NCI-H748 treated with DMSO at 0.1 percent for 48 hours (cell line): ENCODE measurements around the gene DNLZ.

Source experiments
- DNase-seq: peaks from one replicate; lab custom pipeline; 2025; lab: John Stamatoyannopoulos, UW

DNLZ gene

GRCh38 chr9:136375096-136375495 lies 11.6 kb upstream of the DNLZ start:
- no peak for DNase-seq

GRCh38 chr9:136374183-136374575 lies 10.6 kb upstream of the DNLZ start:
- DNase-seq, result no peak

- DNase-seq, result no peak
These were observed 10.0 kb upstream of the DNLZ start, which contains the start of gene CARD9 for GRCh38 chr9:136373300-136374182. CARD9 (minus strand) TSS chr9:136373669; CDS start chr9:136372078, 1,591 bp downstream.

- no peak for DNase-seq
These were observed 9.2 kb upstream of the DNLZ start for GRCh38 chr9:136372561-136373299.

GRCh38 chr9:136372006-136372405 lies 8.5 kb upstream of the DNLZ start:
- DNase-seq, result no peak

GRCh38 chr9:136371533-136371880 lies 8.0 kb upstream of the DNLZ start:
- DNase-seq, result no peak

GRCh38 chr9:136370687-136371532 lies 7.4 kb upstream of the DNLZ start:
- no peak for DNase-seq

- DNase-seq, result no peak
These were observed 6.5 kb upstream of the DNLZ start for GRCh38 chr9:136370037-136370436.

GRCh38 chr9:136368190-136368589 lies 4.6 kb upstream of the DNLZ start:
- DNase-seq, result no peak

- no peak for DNase-seq
These were observed 4.0 kb upstream of the DNLZ start for GRCh38 chr9:136367296-136368145.

GRCh38 chr9:136366826-136367225 lies 3.3 kb upstream of the DNLZ start:
- no peak for DNase-seq

GRCh38 chr9:136365775-136366222 lies 2.3 kb upstream of the DNLZ start:
- no peak for DNase-seq

GRCh38 chr9:136364942-136365774 lies 1.6 kb upstream of the DNLZ start:
- no peak for DNase-seq

GRCh38 chr9:136363949-136364748 lies 605 bp upstream of the DNLZ start:
- DNase-seq, result no peak

GRCh38 chr9:136362450-136362784 lies 1.1 kb downstream of the DNLZ start:
- DNase-seq, result no peak

- DNase-seq, result no peak
These were observed 1.6 kb downstream of the DNLZ start for GRCh38 chr9:136361754-136362449.

GRCh38 chr9:136361047-136361753 lies 2.3 kb downstream of the DNLZ start:
- DNase-seq, result no peak
